K562 (cell line): ENCODE data around the gene ARL6IP4. TPM values are rescaled to one million over a fixed set of nuclear protein-coding genes. Genes with fewer than 3 reads are reported as not detected.

Source experiments
- ATAC-seq: fragments of 200-7000 bp; cut with Tn5 transposase; 3 replicates; pipeline ENCODE4 v1.9.1; 2020; ENCODE audit warnings: moderate library complexity
- BruUV-seq: library from RNA; stranded (reverse); fragments of 400-500 nt; replicated peaks from 2 replicates; lab custom pipeline; 2021; lab: Mats Ljungman, UMichigan
- CTCF ChIA-PET: fragments of 300-600 bp; formaldehyde crosslinking; extraction: SDS; loops from one replicate; lab custom pipeline; 2021; ENCODE audit warnings: low intra/inter-chr PET ratio; lab: Yijun Ruan, JAX
- POLR2A ChIA-PET: fragments of 300-600, 350-650 bp; sonication (Branson Sonifier 250); formaldehyde crosslinking; extraction: SDS; loops from one replicate; lab custom pipeline; 2021; ENCODE audit warnings: antibody characterized with exemption, inconsistent platforms; lab: Yijun Ruan, JAX
- DNase-seq, 4 experiments: peaks; one replicate each; pipeline versions ENCODE4 v3.0.0 to v3.0.0-alpha.2; 2011 to 2018; ENCODE audit warnings: low spot score in 3 of 4, mixed read lengths in 3 of 4; ENCODE audit errors: extremely low read depth in 1 of 4
- FAIRE-seq: peaks from 2 replicates; lab custom pipeline; 2011; peaks lifted over from hg19 to GRCh38; lab: Jason Lieb, UNC
- H2AFZ ChIP-seq: 2 replicates; pipeline ENCODE4 v1.6.0; 2011; ENCODE audit warnings: low read depth, low read length, control low read depth, inconsistent platforms
- H3K27ac ChIP-seq: fragments of 200-600 bp; 3 replicates; pipeline ENCODE4 v1.8.0; 2011; ENCODE audit warnings: low read depth, mild to moderate bottlenecking, control low read depth, inconsistent platforms, low read length, moderate library complexity, mixed read lengths; ENCODE audit errors: extremely low read depth
- H3K27me3 ChIP-seq, 2 experiments: fragments of 300-600 bp in 1 of 2; 2 replicates in 1 of 2; 3 replicates in 1 of 2; pipeline versions ENCODE4 v1.6.0 to v1.8.0; 2011; ENCODE audit warnings: inconsistent platforms in 2 of 2, low read length in 2 of 2, mild to moderate bottlenecking in 1 of 2, mixed read lengths in 1 of 2, moderate library complexity in 1 of 2; ENCODE audit not compliant: control insufficient read depth in 2 of 2, insufficient read depth in 2 of 2
- H3K36me3 ChIP-seq: fragments of 300-600 bp; 3 replicates; pipeline ENCODE4 v1.8.0; 2011; ENCODE audit warnings: mild to moderate bottlenecking, low read length, inconsistent platforms; ENCODE audit not compliant: control insufficient read depth, insufficient read depth
- H3K4me1 ChIP-seq, 2 experiments: fragments of 200-600 bp in 1 of 2; replicated peaks in 1 of 2; 2 replicates in 1 of 2; 3 replicates in 1 of 2; pipeline versions ENCODE4 v1.5.1 to v1.8.0; 2011; ENCODE audit warnings: inconsistent platforms in 2 of 2, low read length in 2 of 2, mild to moderate bottlenecking in 1 of 2, mixed read lengths in 1 of 2, moderate library complexity in 1 of 2; ENCODE audit not compliant: control insufficient read depth in 2 of 2, insufficient read depth in 2 of 2
- H3K4me2 ChIP-seq: 2 replicates; pipeline ENCODE4 v1.6.1; 2011; ENCODE audit warnings: low read length, control low read depth, inconsistent platforms, mixed read lengths; ENCODE audit not compliant: insufficient read depth
- H3K4me3 ChIP-seq: fragments of 200-600 bp; sonication (generic), shearing (Covaris generic); 2 replicates; pipeline ENCODE4 v1.5.1; 2016; ENCODE audit warnings: control low read depth, inconsistent platforms
- H3K79me2 ChIP-seq: fragments of 200-600 bp; 3 replicates; pipeline ENCODE4 v1.8.0; 2011; ENCODE audit warnings: low read length, inconsistent platforms; ENCODE audit not compliant: control insufficient read depth, insufficient read depth
- H3K9ac ChIP-seq, 2 experiments: 2 replicates each; pipeline versions ENCODE4 v1.6.0 to v1.6.1; 2011; ENCODE audit warnings: low read depth in 2 of 2, low read length in 2 of 2, control low read depth in 1 of 2, inconsistent platforms in 1 of 2, mild to moderate bottlenecking in 1 of 2, mixed read lengths in 1 of 2; ENCODE audit not compliant: insufficient read depth in 1 of 2
- H3K9me1 ChIP-seq: one replicate; pipeline ENCODE4 v1.6.0; 2011; ENCODE audit warnings: inconsistent platforms, mild to moderate bottlenecking, low read length, moderate library complexity; ENCODE audit not compliant: control insufficient read depth, insufficient read depth
- H3K9me3 ChIP-seq: replicated peaks from 2 replicates; pipeline ENCODE4 v1.5.1; 2011; ENCODE audit warnings: low read depth, low read length, inconsistent platforms; ENCODE audit not compliant: control insufficient read depth, insufficient read depth
- H4K20me1 ChIP-seq: replicated peaks from 2 replicates; pipeline ENCODE4 v1.6.1; 2011; ENCODE audit warnings: low read length, inconsistent platforms, mixed read lengths; ENCODE audit not compliant: control insufficient read depth, insufficient read depth
- CBX8 ChIP-seq: fragments of 200-600 bp; sonication (generic); IDR thresholded peaks from 2 replicates; pipeline ENCODE4 v1.6.1; 2012; ENCODE audit warnings: borderline replicate concordance, mixed run types, low read depth, mild to moderate bottlenecking, moderate library complexity, mixed read lengths, low read length, control low read depth, inconsistent platforms; ENCODE audit not compliant: poor library complexity, severe bottlenecking; ENCODE audit errors: extremely low read depth
- FOXO4 ChIP-seq: fragments of 450-650 bp; formaldehyde crosslinking; IDR thresholded peaks from 2 replicates; pipeline ENCODE4 v1.4.0; 2020; ENCODE audit warnings: mild to moderate bottlenecking, moderate library complexity
- GTF3C2 ChIP-seq: IDR thresholded peaks from 3 replicates; pipeline ENCODE4 v1.6.1; 2011; ENCODE audit warnings: borderline replicate concordance, mild to moderate bottlenecking, moderate library complexity; ENCODE audit not compliant: insufficient read length; ENCODE audit errors: extremely low read depth
- HNRNPL ChIP-seq: fragments of 200-400 bp; formaldehyde crosslinking; IDR thresholded peaks from 2 replicates; pipeline ENCODE4 v1.6.1; 2017; ENCODE audit warnings: low read depth, mild to moderate bottlenecking, low read length
- LEF1 ChIP-seq: fragments of 450-650 bp; IDR thresholded peaks from 2 replicates; pipeline ENCODE4 v1.6.1; 2016; ENCODE audit warnings: mild to moderate bottlenecking
- NFRKB ChIP-seq: fragments of 450-650 bp; IDR thresholded peaks from 2 replicates; pipeline ENCODE4 v1.6.1; 2016; ENCODE audit warnings: low read depth
- POLR2G ChIP-seq: fragments of 200-400 bp; formaldehyde crosslinking; IDR thresholded peaks from 2 replicates; pipeline ENCODE4 v1.6.1; 2017; ENCODE audit warnings: low read depth, mild to moderate bottlenecking, antibody characterized with exemption, low read length, moderate library complexity
- RCOR1 ChIP-seq, 2 experiments: IDR thresholded peaks; 2 replicates each; pipeline ENCODE4 v1.6.1; 2012; ENCODE audit warnings: low read depth in 2 of 2, low read length in 2 of 2, borderline replicate concordance in 1 of 2, improper control_type of control experiment in 1 of 2
- THRB ChIP-seq: fragments of 450-650 bp; formaldehyde crosslinking; conservative IDR thresholded peaks from 2 replicates; pipeline ENCODE4 v1.4.0; 2022; ENCODE audit warnings: mild to moderate bottlenecking, missing genetic modification characterization
- ZNF696 ChIP-seq: fragments of 250-450 bp; sonication (Bioruptor Pico); conservative IDR thresholded peaks from 2 replicates; pipeline ENCODE4 v1.4.0; 2020; ENCODE audit warnings: mild to moderate bottlenecking, moderate library complexity
- ZNF740 ChIP-seq, 3 experiments: fragments of 200-800 bp in 1 of 3; sonication (Bioruptor generic) in 1 of 3; sonication (generic) in 1 of 3; formaldehyde crosslinking in 1 of 3; IDR thresholded peaks; 2 replicates each; pipeline versions ENCODE4 v1.6.1 to v1.8.0; 2016 to 2022; ENCODE audit warnings: mild to moderate bottlenecking in 2 of 3, missing compliant biosample characterization in 2 of 3, missing genetic modification characterization in 2 of 3, missing genetic modification reagents in 1 of 3
- ZNF780A ChIP-seq: fragments of 250-450 bp; sonication (Bioruptor Pico); IDR thresholded peaks from 2 replicates; pipeline ENCODE4 v1.5.0; 2021; ENCODE audit warnings: mild to moderate bottlenecking
- WGBS: fragments of 100-300 bp; shearing (Covaris generic); methylation state at CpG from one replicate; pipeline ENCODE4 v1.1.6; 2016; ENCODE audit warnings: low coverage, mixed read lengths; ENCODE audit not compliant: insufficient coverage; ENCODE audit errors: missing lambda C conversion rate; 5-methylcytosine and 5-hydroxymethylcytosine counted together
- in situ Hi-C: fragments of 300-500 bp; cut with MboI; formaldehyde crosslinking; loops from 4 replicates; pipeline ENCODE4 v1.15.0; 2018; ENCODE audit warnings: inconsistent platforms, mixed read lengths
- intact Hi-C: fragments of 100-400 bp; cut with micrococcal nuclease; formaldehyde crosslinking; loops from 2 replicates; pipeline ENCODE4 v1.14.2; 2022
- polyA plus RNA-seq, 8 experiments: library from polyadenylated mRNA; depleted of rRNA in 4 of 8; stranded (reverse) in 5 of 8; unstranded in 3 of 8; fragments of >200 nt; fragmentation: Nextera tagmentation in 2 of 8; fragmentation: Illumina TruSeq in 1 of 8; extraction: Ambion mirVana in 2 of 8; extraction: Trizol in 1 of 8; gene quantifications; 2 replicates each; pipeline versions ENCODE4 v1.2.1 to v1.2.3, GENCODE V29; 2011 to 2014; ENCODE audit warnings: inconsistent platforms in 1 of 8, missing spikeins in 1 of 8
- total RNA-seq, 7 experiments: library from RNA; depleted of rRNA in 6 of 7; stranded (reverse); fragments of >200 nt in 6 of 7; fragmentation: Illumina TruSeq in 2 of 7; extraction: Trizol in 2 of 7; gene quantifications; 2 replicates each; pipeline versions ENCODE4 v1.2.1 to v1.2.3, GENCODE V29; 2011 to 2021; ENCODE audit warnings: low replicate concordance in 1 of 7

The ARL6IP4 gene
- total and polyA plus RNA-seq, 9 of the 15 experiments (the other 6 are each of a cell fraction or from before 2014, with no cell fraction given): 2.4 to 255 (median 151) TPM

GRCh38 chr12:122997343-122998250 lies 17.1 kb downstream of the ARL6IP4 start:
- Histone ChIP-seq H3K4me2 (no peak overlapping the region), H3K9ac (peak overlapping the region in 1 of 2 experiments; percentile 39; a peak in 1 of 4 replicates), H3K27me3 (no peaks in the 10 kb centered on the region), H4K20me1 (no peaks in the 10 kb centered on the region), H2AFZ (no peak overlapping the region), H3K4me3 (no peak overlapping the region), H3K4me1 (peaks cover 13 to 36% of the 10 kb centered on the region in 2 experiments), H3K27ac (no peak overlapping the region), H3K36me3 (no peaks in the 10 kb centered on the region), H3K79me2 (no peaks in the 10 kb centered on the region), H3K9me3 (no peaks in the 10 kb centered on the region), H3K9me1 (no peaks in the 10 kb centered on the region)
- no peak for DNase-seq
- ATAC-seq: no peak
- no TSS peak for BruUV-seq
- FAIRE-seq: no peak
- in situ Hi-C loops (no loop called here), intact Hi-C loops (no loop called here)
- ChIA-PET CTCF (no interaction called here), POLR2A (interaction anchor here (0.6 to 0.9 kb wide), 4 partner anchors 10 to 276 kb away, joined by 3 to 4 read pairs (median 3); partner anchors contain the start of gene OGFOD2)
- 81% methylated on average over 21 of the region's 25 CpGs for WGBS
- no peak for TF ChIP-seq HNRNPL
- TF ChIP-seq GTF3C2: no peak
- no peak for TF ChIP-seq THRB (CRISPR knock-in tag)
- no peak for TF ChIP-seq LEF1
- TF ChIP-seq POLR2G: no peak
- TF ChIP-seq ZNF740 (CRISPR knock-in tag; IDR thresholded peaks at IDR 0.05): no peak
- TF ChIP-seq ZNF740 (tag; IDR thresholded peaks at IDR 0.05): no peak
- no peak for TF ChIP-seq NFRKB
- no peak for TF ChIP-seq CBX8
- TF ChIP-seq FOXO4 (CRISPR knock-in tag): no peak
- TF ChIP-seq ZNF780A (CRISPR knock-in tag): no peak
- no peak for TF ChIP-seq RCOR1 (IDR thresholded peaks at IDR 0.05; ENCODE audit: borderline replicate concordance in 1 of 2, low read depth in 2 of 2, low read length in 2 of 2)
- no peak for TF ChIP-seq ZNF696 (CRISPR knock-in tag)
